ENCODE measurements around the gene DYNC1LI1. TPM values are rescaled to one million over a fixed set of nuclear protein-coding genes. Genes with fewer than 3 reads are reported as not detected.

The DYNC1LI1 gene
- total and polyA plus RNA-seq, 5 experiments from 2014 or later = 14.7 to 34.0 (median 22.7) TPM

- peak overlapping the region in 1 of 10 donors; percentile 14 for H3K27ac Mint-ChIP-seq
- peaks cover 0 to 16% (median 5%) of the 10 kb centered on the region in 3 donors for H3K36me3 Mint-ChIP-seq
- ATAC-seq (no peak), DNase-seq (no peak)
- POLR2A ChIA-PET = interaction anchor here (0.8 kb wide), 1 partner anchor 124 kb away, joined by 3 read pairs; no protein-coding TSS in a partner anchor
- H3K4me1 Mint-ChIP-seq = peaks cover 6 to 45% (median 29%) of the 10 kb centered on the region in 4 donors
- H3K4me3 Mint-ChIP-seq = no peak overlapping the region
- no peaks in the 10 kb centered on the region for H3K27me3 Mint-ChIP-seq
- H3K9me3 Mint-ChIP-seq = no peaks in the 10 kb centered on the region
These were observed 75.0 kb downstream of the DYNC1LI1 start for GRCh38 chr3:32495609-32496008.

GRCh38 chr3:32495085-32495484 is 75.6 kb downstream of the DYNC1LI1 start:
- DNase-seq (no peak), ATAC-seq (no peak)
- Mint-ChIP-seq H3K4me3 (no peak overlapping the region), H3K27me3 (no peaks in the 10 kb centered on the region), H3K27ac (peak overlapping the region in 1 of 10 donors; percentile 14), H3K36me3 (peaks cover 0 to 16% (median 5%) of the 10 kb centered on the region in 3 donors), H3K9me3 (no peaks in the 10 kb centered on the region), H3K4me1 (peaks cover 4 to 40% (median 24%) of the 10 kb centered on the region in 4 donors)
- POLR2A ChIA-PET = no interaction called here

- no peaks in the 10 kb centered on the region for H3K27me3 Mint-ChIP-seq
- H3K36me3 Mint-ChIP-seq = peaks cover 0 to 18% (median 5%) of the 10 kb centered on the region in 3 donors
- no peak overlapping the region for H3K27ac Mint-ChIP-seq
- no peak overlapping the region for H3K4me3 Mint-ChIP-seq
- no peak for DNase-seq
- H3K4me1 Mint-ChIP-seq = peaks cover 4 to 32% (median 18%) of the 10 kb centered on the region in 4 donors
- no peak for ATAC-seq
- POLR2A ChIA-PET = no interaction called here
- H3K9me3 Mint-ChIP-seq = no peaks in the 10 kb centered on the region
These were observed 76.9 kb downstream of the DYNC1LI1 start for GRCh38 chr3:32493437-32494414.

- no peaks in the 10 kb centered on the region for H3K9me3 Mint-ChIP-seq
- no peak overlapping the region for H3K27ac Mint-ChIP-seq
These were observed 77.8 kb downstream of the DYNC1LI1 start for GRCh38 chr3:32492684-32493436.

GRCh38 chr3:32488474-32489008 is 82.1 kb downstream of the DYNC1LI1 start:
- Mint-ChIP-seq H3K27ac (peak overlapping the region in 1 of 10 donors; percentile 56), H3K27me3 (no peaks in the 10 kb centered on the region), H3K36me3 (peaks cover 10 to 46% (median 21%) of the 10 kb centered on the region in 3 donors), H3K4me3 (no peak overlapping the region), H3K9me3 (no peaks in the 10 kb centered on the region), H3K4me1 (peaks cover 7 to 28% (median 13%) of the 10 kb centered on the region in 4 donors)
- POLR2A ChIA-PET = interaction anchor here (0.6 to 0.7 kb wide), 2 partner anchors 13 to 29 kb away, joined by 3 to 5 read pairs; no protein-coding TSS in a partner anchor
- ATAC-seq (no peak), DNase-seq (no peak)

More at GRCh38 chr3:32492684-32493436, 77.8 kb downstream of the DYNC1LI1 start:
- no peak for ATAC-seq
- Mint-ChIP-seq H3K4me3 (no peak overlapping the region), H3K27me3 (no peaks in the 10 kb centered on the region), H3K4me1 (peaks cover 4 to 24% (median 16%) of the 10 kb centered on the region in 4 donors), H3K36me3 (peaks cover 0 to 26% (median 10%) of the 10 kb centered on the region in 3 donors)
- POLR2A ChIA-PET = no interaction called here
- no peak for DNase-seq

- peaks cover 10 to 50% (median 25%) of the 10 kb centered on the region in 3 donors for H3K36me3 Mint-ChIP-seq
- POLR2A ChIA-PET = interaction anchor here (0.6 kb wide), 1 partner anchor 13 kb away, joined by 3 read pairs; no protein-coding TSS in a partner anchor
These were observed 82.7 kb downstream of the DYNC1LI1 start for GRCh38 chr3:32487781-32488473.

GRCh38 chr3:32484436-32484835 is 86.2 kb downstream of the DYNC1LI1 start:
- no peak for DNase-seq

More at GRCh38 chr3:32487781-32488473, 82.7 kb downstream of the DYNC1LI1 start:
- H3K27me3 Mint-ChIP-seq = no peaks in the 10 kb centered on the region
- H3K4me1 Mint-ChIP-seq = peaks cover 7 to 32% (median 14%) of the 10 kb centered on the region in 4 donors
- H3K27ac Mint-ChIP-seq = peak overlapping the region in 4 of 10 donors; percentile 7 to 56 (median 19)
- H3K9me3 Mint-ChIP-seq = no peaks in the 10 kb centered on the region
- ATAC-seq (no peak), DNase-seq (no peak)
- no peak overlapping the region for H3K4me3 Mint-ChIP-seq

GRCh38 chr3:32483772-32484171 is 86.9 kb downstream of the DYNC1LI1 start:
- no peak for ATAC-seq
- Mint-ChIP-seq H3K27ac (peak overlapping the region in 5 of 10 donors; percentile 3 to 70 (median 46)), H3K4me3 (no peak overlapping the region), H3K9me3 (no peaks in the 10 kb centered on the region), H3K27me3 (no peaks in the 10 kb centered on the region), H3K4me1 (peaks cover 7 to 54% (median 18%) of the 10 kb centered on the region in 4 donors), H3K36me3 (peaks cover 14 to 74% (median 52%) of the 10 kb centered on the region in 3 donors)
- POLR2A ChIA-PET = no interaction called here
- DNase-seq = no peak

More at GRCh38 chr3:32484436-32484835, 86.2 kb downstream of the DYNC1LI1 start:
- Mint-ChIP-seq H3K36me3 (peaks cover 14 to 71% (median 47%) of the 10 kb centered on the region in 3 donors), H3K9me3 (no peaks in the 10 kb centered on the region), H3K27me3 (no peaks in the 10 kb centered on the region), H3K27ac (peak overlapping the region in 3 of 10 donors; percentile 23 to 86 (median 70)), H3K4me3 (peak overlapping the region in 4 of 10 donors; percentile 16 to 65 (median 56)), H3K4me1 (peaks cover 7 to 50% (median 18%) of the 10 kb centered on the region in 4 donors)
- POLR2A ChIA-PET = no interaction called here
- ATAC-seq = peak in 1 of 2 donors; percentile 45

GRCh38 chr3:32482693-32483092 is 88.0 kb downstream of the DYNC1LI1 start:
- no peak overlapping the region for H3K4me3 Mint-ChIP-seq
- ATAC-seq = no peak
- POLR2A ChIA-PET = interaction anchor here (0.7 kb wide), 1 partner anchor 92 kb away, joined by 5 read pairs; no protein-coding TSS in a partner anchor
- peaks cover 7 to 62% (median 16%) of the 10 kb centered on the region in 4 donors for H3K4me1 Mint-ChIP-seq
- H3K27me3 Mint-ChIP-seq = no peaks in the 10 kb centered on the region
- H3K36me3 Mint-ChIP-seq = peaks cover 23 to 72% (median 56%) of the 10 kb centered on the region in 3 donors
- peak overlapping the region in 2 of 10 donors; percentile 51 to 72 for H3K27ac Mint-ChIP-seq
- no peaks in the 10 kb centered on the region for H3K9me3 Mint-ChIP-seq
- DNase-seq = no peak

GRCh38 chr3:32481791-32482631 is 88.6 kb downstream of the DYNC1LI1 start:
- Mint-ChIP-seq H3K4me3 (no peak overlapping the region), H3K36me3 (peaks cover 23 to 69% (median 60%) of the 10 kb centered on the region in 3 donors), H3K27ac (peak overlapping the region in 4 of 10 donors; percentile 16 to 53 (median 44)), H3K27me3 (no peaks in the 10 kb centered on the region), H3K4me1 (peaks cover 7 to 65% (median 16%) of the 10 kb centered on the region in 4 donors), H3K9me3 (no peaks in the 10 kb centered on the region)
- ATAC-seq (no peak), DNase-seq (no peak)
- POLR2A ChIA-PET = interaction anchor here (0.7 kb wide), 1 partner anchor 91 kb away, joined by 5 read pairs; no protein-coding TSS in a partner anchor

GRCh38 chr3:32480604-32481003 is 90.1 kb downstream of the DYNC1LI1 start:
- POLR2A ChIA-PET = interaction anchor here (0.6 kb wide), 1 partner anchor 21 kb away, joined by 3 read pairs; no protein-coding TSS in a partner anchor
- peak overlapping the region in 1 of 10 donors; percentile 16 for H3K27ac Mint-ChIP-seq

More at GRCh38 chr3:32480604-32481003, 90.1 kb downstream of the DYNC1LI1 start:
- ATAC-seq (no peak), DNase-seq (no peak)
- Mint-ChIP-seq H3K4me1 (peaks cover 10 to 59% (median 18%) of the 10 kb centered on the region in 4 donors), H3K9me3 (no peaks in the 10 kb centered on the region), H3K4me3 (no peak overlapping the region), H3K36me3 (peaks cover 23 to 70% (median 53%) of the 10 kb centered on the region in 3 donors), H3K27me3 (no peaks in the 10 kb centered on the region)

Measured in naive thymus-derived CD8-positive, alpha-beta T cell (primary cell).